Measurements from ENCODE around the gene ATP11A. TPM values are rescaled to one million over a fixed set of nuclear protein-coding genes. Genes with fewer than 3 reads are reported as not detected.

The ATP11A gene
- total RNA-seq, 4 donors from 2014 or later = 23.3 to 35.5 (median 31.1) TPM

GRCh38 chr13:112661291-112661690 is 28.5 kb upstream of the ATP11A start:
- H3K4me3 ChIP-seq (ENCODE audit: low read depth, poor library complexity, severe bottlenecking) = no peak overlapping the region
- WGBS, 2 donors = 97 to 100% methylated on average over 2 of the region's 2 CpGs
- TF ChIP-seq CTCF (IDR thresholded peaks at IDR 0.05) (no peak), POLR2A (IDR thresholded peaks at IDR 0.05) (no peak)
- DNase-seq (ENCODE audit: low spot score in 2 of 2) = no peak
- intact Hi-C loops (cut with DNase I; ENCODE audit: low total_unique reads) = no loop called here

GRCh38 chr13:112664501-112665203 is 25.2 kb upstream of the ATP11A start:
- DNase-seq (ENCODE audit: low spot score in 2 of 2) = peak in 1 of 2 donors; percentile 83
- intact Hi-C loops (cut with DNase I; ENCODE audit: low total_unique reads) = no loop called here
- 49 to 66% methylated on average over 22 of the region's 22 CpGs for WGBS, 2 donors
- no peak overlapping the region for H3K4me3 ChIP-seq (ENCODE audit: low read depth, poor library complexity, severe bottlenecking)
- TF ChIP-seq POLR2A (IDR thresholded peaks at IDR 0.05) (no peak), CTCF (IDR thresholded peaks at IDR 0.05) (no peak)

- DNase-seq (ENCODE audit: low spot score in 2 of 2) = peak in 1 of 2 donors; percentile 40
- intact Hi-C loops (cut with DNase I; ENCODE audit: low total_unique reads) = no loop called here
- H3K4me3 ChIP-seq (ENCODE audit: low read depth, poor library complexity, severe bottlenecking) = no peak overlapping the region
- no peak for TF ChIP-seq CTCF (IDR thresholded peaks at IDR 0.05)
- TF ChIP-seq POLR2A (IDR thresholded peaks at IDR 0.05) = no peak
- WGBS, 2 donors = 74% methylated on average over 13 of the region's 13 CpGs
Measured at GRCh38 chr13:112668924-112669323, 20.9 kb upstream of the ATP11A start.

- TF ChIP-seq POLR2A (IDR thresholded peaks at IDR 0.05) (no peak), CTCF (IDR thresholded peaks at IDR 0.05) (no peak)
- WGBS, 2 donors = 88 to 91% methylated on average over 10 of the region's 10 CpGs
- peak in 1 of 2 donors; percentile 28 for DNase-seq (ENCODE audit: low spot score in 2 of 2)
- H3K4me3 ChIP-seq (ENCODE audit: low read depth, poor library complexity, severe bottlenecking) = no peak overlapping the region
- intact Hi-C loops (cut with DNase I; ENCODE audit: low total_unique reads) = no loop called here
Measured at GRCh38 chr13:112669881-112670499, 19.8 kb upstream of the ATP11A start.

GRCh38 chr13:112670864-112671263 is 19.0 kb upstream of the ATP11A start:
- DNase-seq (ENCODE audit: low spot score in 2 of 2) = peak in 1 of 2 donors; percentile 43
- 61 to 63% methylated on average over 9 of the region's 9 CpGs for WGBS, 2 donors

More at GRCh38 chr13:112670864-112671263, 19.0 kb upstream of the ATP11A start:
- intact Hi-C loops (cut with DNase I; ENCODE audit: low total_unique reads) = no loop called here
- no peak overlapping the region for H3K4me3 ChIP-seq (ENCODE audit: low read depth, poor library complexity, severe bottlenecking)
- no peak for TF ChIP-seq CTCF (IDR thresholded peaks at IDR 0.05)
- TF ChIP-seq POLR2A (IDR thresholded peaks at IDR 0.05) = no peak
